DOHH2 (cell line): ENCODE results near the gene TCIRG1.

Experiments used
- CTCF ChIP-seq: fragments of 200-600 bp; sonication (generic); IDR thresholded peaks from one replicate; pipeline ENCODE4 v1.5.1; 2014; ENCODE audit warnings: antibody characterized with exemption, mild to moderate bottlenecking, low read depth, low read length; ENCODE audit not compliant: poor library complexity, severe bottlenecking
- EZH2phosphoT487 ChIP-seq: fragments of 200-600 bp; sonication (generic); IDR thresholded peaks from 2 replicates; pipeline ENCODE4 v1.6.1; 2017; ENCODE audit warnings: borderline replicate concordance, mild to moderate bottlenecking, antibody characterized with exemption, low read length, moderate library complexity, mixed read lengths

GRCh38 chr11:68035266-68035876, 3.5 kb upstream of the TCIRG1 start:
- TF ChIP-seq CTCF (no peak), EZH2phosphoT487 (no peak)
